Bladder microvascular endothelial cell (primary cell): ENCODE measurements around the gene MSANTD3. TPM values are rescaled to one million over a fixed set of nuclear protein-coding genes. Genes with fewer than 3 reads are reported as not detected.

Experiments used
- total RNA-seq: library from RNA; depleted of rRNA; stranded (reverse); fragments of >200 nt; gene quantifications from 2 replicates; pipeline ENCODE4 v1.2.3, GENCODE V29; 2014

Gene MSANTD3, protein sequence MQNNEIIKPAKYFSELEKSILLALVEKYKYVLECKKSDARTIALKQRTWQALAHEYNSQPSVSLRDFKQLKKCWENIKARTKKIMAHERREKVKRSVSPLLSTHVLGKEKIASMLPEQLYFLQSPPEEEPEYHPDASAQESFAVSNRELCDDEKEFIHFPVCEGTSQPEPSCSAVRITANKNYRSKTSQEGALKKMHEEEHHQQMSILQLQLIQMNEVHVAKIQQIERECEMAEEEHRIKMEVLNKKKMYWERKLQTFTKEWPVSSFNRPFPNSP
- total RNA-seq = 37.6 and 54.6 TPM in 2 replicates

DNA sequence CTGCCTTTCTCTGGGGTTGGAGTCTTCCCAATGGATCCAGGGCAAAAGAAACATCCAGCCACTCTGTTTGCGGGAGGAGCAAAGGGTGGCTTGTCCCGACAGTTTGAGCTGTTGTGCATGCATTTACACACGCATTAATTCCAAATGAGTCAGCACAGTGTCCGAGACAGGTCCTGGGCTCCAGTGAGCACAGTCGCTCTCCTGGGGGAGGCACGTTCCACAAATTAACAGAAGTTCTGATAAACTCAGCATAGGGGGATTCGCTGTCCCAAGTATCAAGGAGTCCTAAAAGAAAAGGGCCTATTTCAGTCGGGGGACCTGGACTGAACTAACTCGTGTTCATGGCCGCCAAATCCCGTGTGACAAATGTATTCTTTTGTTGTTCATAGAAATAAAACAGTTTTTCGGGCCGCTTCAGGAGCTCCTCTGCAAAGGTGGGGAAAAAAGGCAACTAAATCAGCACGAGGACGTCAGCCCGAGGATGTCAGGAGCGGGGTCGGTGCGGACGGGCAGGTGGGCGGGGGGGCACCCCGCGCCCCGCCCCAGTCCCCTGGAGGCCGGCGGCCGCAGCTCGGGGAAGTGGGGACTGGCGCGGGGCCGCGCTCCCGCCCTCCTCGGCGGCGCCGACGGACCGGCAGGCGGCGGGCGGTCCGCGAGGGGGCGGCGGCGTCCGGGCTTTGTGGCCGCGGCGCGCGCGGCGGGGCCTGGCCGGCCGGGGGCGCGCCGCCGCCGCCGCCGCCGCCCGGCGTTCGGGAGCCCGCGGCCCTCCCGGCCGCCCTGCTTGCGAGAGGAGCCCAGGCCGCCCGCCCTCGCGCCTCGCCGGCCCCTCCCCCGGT is at the start of gene MSANTD3:
Gene MSANTD3 (plus strand): TSS at position 614 of the 836 bp plus-strand sequence. CDS start 14,796 bp downstream, outside the sequence.

DNA sequence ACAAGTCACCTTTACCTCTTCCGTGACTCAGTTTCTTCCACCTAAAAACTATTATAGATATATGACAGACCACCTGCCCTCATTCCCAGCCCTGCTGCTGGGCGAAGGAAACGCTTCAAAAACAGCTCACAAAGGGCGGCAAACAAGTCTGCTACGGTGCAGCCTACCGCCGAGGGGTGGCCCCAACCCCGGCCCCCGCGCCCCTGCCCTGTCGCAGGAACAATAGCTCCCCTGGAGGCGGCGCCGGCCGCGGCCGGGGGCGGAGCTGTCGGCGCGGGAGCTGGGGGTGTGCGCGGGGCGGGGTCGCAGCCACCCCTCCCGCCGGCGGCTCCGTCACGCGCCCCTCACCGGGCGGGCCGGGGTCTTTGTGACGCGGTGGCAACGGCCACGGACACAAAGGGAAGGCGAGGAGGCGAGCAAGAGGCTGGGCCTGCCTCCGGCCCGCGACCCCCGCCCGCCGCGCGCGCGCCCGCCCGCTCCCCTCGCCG is 45.9 kb downstream of the MSANTD3 start, which contains the start of gene TMEFF1:
Gene TMEFF1 (plus strand): TSS at position 362 of the 488 bp plus-strand sequence. CDS start 396 bp downstream, outside the sequence.

Other genes starting within 250 kb of the MSANTD3 start
- gene TEX10, start 74.2 kb upstream of the MSANTD3 start, total RNA-seq = 12.5 and 27.8 TPM in 2 replicates
- 3.6 and 10.8 TPM in 2 replicates for gene TMEFF1, start 46.0 kb downstream of the MSANTD3 start, total RNA-seq
- 0.97 and 4.6 TPM in 2 replicates for gene CAVIN4, start 150.9 kb downstream of the MSANTD3 start, total RNA-seq